Spleen (tissue), 7 donors: ENCODE measurements around the gene EFNA5.

Experiments used
- CTCF ChIP-seq, 11 experiments: fragments of 200-600 bp in 7 of 11; fragments of 450-650 bp in 4 of 11; sonication (generic) in 4 of 11; IDR thresholded peaks in 8 of 11; conservative IDR thresholded peaks in 3 of 11; 1 replicate in 7 of 11; 2 replicates in 4 of 11; pipeline versions ENCODE4 v1.4.0 to v1.8.0; 2016 to 2021; ENCODE audit warnings: antibody characterized with exemption in 11 of 11, inconsistent platforms in 4 of 11, mild to moderate bottlenecking in 1 of 11
- POLR2AphosphoS5 ChIP-seq, 3 donors: sonication (generic); formaldehyde crosslinking; IDR thresholded peaks; one replicate each; pipeline ENCODE4 v1.5.1; 2017; ENCODE audit warnings: antibody characterized with exemption in 3 of 3
- donor health status: DM: no; HTN: no; CAD: no; lungs with moderate emphysema.
- donor health status: DM: no; HTN: no; CAD: no.
- donor health status: DM: no; HTN: no; CAD: no.

- TF ChIP-seq CTCF (IDR thresholded peaks at IDR 0.05 in 8 of 11, conservative IDR thresholded peaks at IDR 0.05 in 3 of 11) (no peak), POLR2AphosphoS5 (IDR thresholded peaks at IDR 0.05) (no peak)
Observed at GRCh38 chr5:107393851-107394250, 276.9 kb downstream of the EFNA5 start.
